Sigmoid colon (tissue), 4 donors: Measurements from ENCODE around the gene SHF.

ENCODE experiments used
- EP300 ChIP-seq, 4 donors: sonication (generic); formaldehyde crosslinking; IDR thresholded peaks; one replicate each; pipeline ENCODE4 v1.6.1; 2017; ENCODE audit warnings: antibody characterized with exemption in 4 of 4
- POLR2A ChIP-seq, 2 donors: fragments of 450-650 bp; IDR thresholded peaks; one replicate each; pipeline ENCODE4 v1.6.1; 2016; ENCODE audit warnings: antibody characterized with exemption in 2 of 2, mild to moderate bottlenecking in 2 of 2, moderate library complexity in 2 of 2
- POLR2AphosphoS5 ChIP-seq, 4 donors: sonication (generic); formaldehyde crosslinking; IDR thresholded peaks; one replicate each; pipeline ENCODE4 v1.6.1; 2017; ENCODE audit warnings: antibody characterized with exemption in 4 of 4
- TF ChIP-seq, protein P1 (sequence below), 4 experiments: fragments of 450-650 bp in 3 of 4; fragments of 200-600 bp in 1 of 4; IDR thresholded peaks; one replicate each; pipeline ENCODE4 v1.5.1; 2016 to 2019; ENCODE audit warnings: antibody characterized with exemption in 4 of 4, mild to moderate bottlenecking in 3 of 4, moderate library complexity in 2 of 4

DNA sequence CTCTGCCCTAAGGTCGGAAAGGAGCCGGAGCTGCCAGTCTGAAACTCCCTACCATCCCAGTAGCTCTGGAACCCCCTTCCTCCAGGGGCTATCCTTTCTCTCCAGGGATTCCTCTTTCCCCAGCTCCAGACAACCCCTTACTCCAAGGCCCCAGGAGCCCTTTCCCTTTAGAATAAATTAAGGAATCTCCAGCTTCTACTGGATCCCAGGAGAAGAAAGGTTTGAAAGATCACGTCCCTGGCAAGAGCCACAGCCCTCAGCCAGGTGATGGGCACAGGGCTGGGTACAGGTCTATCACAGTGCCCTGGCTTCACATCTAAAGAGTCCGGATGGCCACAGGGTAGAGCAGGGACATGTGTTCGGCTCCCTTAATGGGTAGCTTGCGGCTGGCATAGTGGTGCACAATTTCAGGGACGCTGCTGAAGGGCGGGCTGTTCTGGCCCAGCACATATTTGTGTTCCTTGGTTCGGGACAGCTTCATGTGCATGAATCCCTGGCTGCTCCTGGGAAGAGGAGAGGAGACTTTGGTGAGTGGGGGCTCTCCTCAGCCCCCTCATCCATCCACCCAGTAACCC is 20.0 kb downstream of the SHF start:
- TF ChIP-seq, protein P1, sequence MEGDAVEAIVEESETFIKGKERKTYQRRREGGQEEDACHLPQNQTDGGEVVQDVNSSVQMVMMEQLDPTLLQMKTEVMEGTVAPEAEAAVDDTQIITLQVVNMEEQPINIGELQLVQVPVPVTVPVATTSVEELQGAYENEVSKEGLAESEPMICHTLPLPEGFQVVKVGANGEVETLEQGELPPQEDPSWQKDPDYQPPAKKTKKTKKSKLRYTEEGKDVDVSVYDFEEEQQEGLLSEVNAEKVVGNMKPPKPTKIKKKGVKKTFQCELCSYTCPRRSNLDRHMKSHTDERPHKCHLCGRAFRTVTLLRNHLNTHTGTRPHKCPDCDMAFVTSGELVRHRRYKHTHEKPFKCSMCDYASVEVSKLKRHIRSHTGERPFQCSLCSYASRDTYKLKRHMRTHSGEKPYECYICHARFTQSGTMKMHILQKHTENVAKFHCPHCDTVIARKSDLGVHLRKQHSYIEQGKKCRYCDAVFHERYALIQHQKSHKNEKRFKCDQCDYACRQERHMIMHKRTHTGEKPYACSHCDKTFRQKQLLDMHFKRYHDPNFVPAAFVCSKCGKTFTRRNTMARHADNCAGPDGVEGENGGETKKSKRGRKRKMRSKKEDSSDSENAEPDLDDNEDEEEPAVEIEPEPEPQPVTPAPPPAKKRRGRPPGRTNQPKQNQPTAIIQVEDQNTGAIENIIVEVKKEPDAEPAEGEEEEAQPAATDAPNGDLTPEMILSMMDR (IDR thresholded peaks at IDR 0.05) = no peak
- no peak for TF ChIP-seq EP300 (IDR thresholded peaks at IDR 0.05)
- no peak for TF ChIP-seq POLR2A (IDR thresholded peaks at IDR 0.05)
- no peak for TF ChIP-seq POLR2AphosphoS5 (IDR thresholded peaks at IDR 0.05)
